ENCODE results near the gene ZNF701.
"Not testable (repeated sequence)": the region's sequence is repeated elsewhere in the genome, so short reads cannot be mapped to it uniquely, and the experiment has no call there.

Gene ZNF701

GRCh38 chr19:52541176-52541575 lies 28.9 kb upstream of the ZNF701 start:
- H3K36me3 ChIP-seq (ENCODE audit: insufficient read depth, low read length) = peaks cover 18% of the 10 kb centered on the region
- not testable (repeated sequence) for H3K9ac ChIP-seq (ENCODE audit: low read depth, low read length); H3K9me3 ChIP-seq (replicated peaks; ENCODE audit: low read length)

GRCh38 chr19:52541608-52542007 lies 28.5 kb upstream of the ZNF701 start:
- Histone ChIP-seq H3K36me3 (ENCODE audit: insufficient read depth, low read length) (peaks cover 22% of the 10 kb centered on the region), H3K9me3 (replicated peaks; ENCODE audit: low read length) (no peaks in the 10 kb centered on the region), H3K4me1 (ENCODE audit: control insufficient read depth, insufficient read depth, low read length) (no peaks in the 10 kb centered on the region)

More at GRCh38 chr19:52541176-52541575, 28.9 kb upstream of the ZNF701 start:
- not testable (repeated sequence) for H3K27me3 ChIP-seq (ENCODE audit: control insufficient read depth, insufficient read depth, low read length); H3K4me1 ChIP-seq (ENCODE audit: control insufficient read depth, insufficient read depth, low read length); H3K4me3 ChIP-seq (ENCODE audit: low read length); H3K4me2 ChIP-seq (ENCODE audit: low read length)

GRCh38 chr19:52542541-52542940 lies 27.5 kb upstream of the ZNF701 start:
- not testable (repeated sequence) for H3K4me1 ChIP-seq (ENCODE audit: control insufficient read depth, insufficient read depth, low read length); H3K9ac ChIP-seq (ENCODE audit: low read depth, low read length); H3K9me3 ChIP-seq (replicated peaks; ENCODE audit: low read length); H3K4me3 ChIP-seq (ENCODE audit: low read length); H3K27me3 ChIP-seq (ENCODE audit: control insufficient read depth, insufficient read depth, low read length); H3K4me2 ChIP-seq (ENCODE audit: low read length)
- H3K36me3 ChIP-seq (ENCODE audit: insufficient read depth, low read length) = peaks cover 28% of the 10 kb centered on the region

More at GRCh38 chr19:52541608-52542007, 28.5 kb upstream of the ZNF701 start:
- H3K4me2 ChIP-seq (ENCODE audit: low read length) = no peak overlapping the region
- H3K27me3 ChIP-seq (ENCODE audit: control insufficient read depth, insufficient read depth, low read length) = no peaks in the 10 kb centered on the region
- no peak overlapping the region for H3K9ac ChIP-seq (ENCODE audit: low read depth, low read length)
- no peak overlapping the region for H3K4me3 ChIP-seq (ENCODE audit: low read length)

GRCh38 chr19:52542984-52543664 lies 27.0 kb upstream of the ZNF701 start:
- Histone ChIP-seq H3K4me2 (ENCODE audit: low read length) (no peak overlapping the region), H3K4me3 (ENCODE audit: low read length) (no peak overlapping the region), H3K36me3 (ENCODE audit: insufficient read depth, low read length) (peaks cover 28% of the 10 kb centered on the region), H3K9me3 (replicated peaks; ENCODE audit: low read length) (no peaks in the 10 kb centered on the region), H3K9ac (ENCODE audit: low read depth, low read length) (no peak overlapping the region), H3K27me3 (ENCODE audit: control insufficient read depth, insufficient read depth, low read length) (no peaks in the 10 kb centered on the region), H3K4me1 (ENCODE audit: control insufficient read depth, insufficient read depth, low read length) (no peaks in the 10 kb centered on the region)

- peaks cover 45% of the 10 kb centered on the region for H3K9me3 ChIP-seq (replicated peaks; ENCODE audit: low read length)
- H3K27me3 ChIP-seq (ENCODE audit: control insufficient read depth, insufficient read depth, low read length) = no peaks in the 10 kb centered on the region
- H3K36me3 ChIP-seq (ENCODE audit: insufficient read depth, low read length) = peaks cover 66% of the 10 kb centered on the region
- H3K4me3 ChIP-seq (ENCODE audit: low read length) = no peak overlapping the region
- H3K4me1 ChIP-seq (ENCODE audit: control insufficient read depth, insufficient read depth, low read length) = no peaks in the 10 kb centered on the region
- H3K9ac ChIP-seq (ENCODE audit: low read depth, low read length) = no peak overlapping the region
- H3K4me2 ChIP-seq (ENCODE audit: low read length) = no peak overlapping the region
Observed at GRCh38 chr19:52554216-52554971, 15.7 kb upstream of the ZNF701 start.

- peaks cover 59% of the 10 kb centered on the region for H3K36me3 ChIP-seq (ENCODE audit: insufficient read depth, low read length)
- H3K4me2 ChIP-seq (ENCODE audit: low read length) = no peak overlapping the region
- no peak overlapping the region for H3K9ac ChIP-seq (ENCODE audit: low read depth, low read length)
- H3K4me3 ChIP-seq (ENCODE audit: low read length) = no peak overlapping the region
- H3K4me1 ChIP-seq (ENCODE audit: control insufficient read depth, insufficient read depth, low read length) = no peaks in the 10 kb centered on the region
- H3K27me3 ChIP-seq (ENCODE audit: control insufficient read depth, insufficient read depth, low read length) = no peaks in the 10 kb centered on the region
- peaks cover 53% of the 10 kb centered on the region for H3K9me3 ChIP-seq (replicated peaks; ENCODE audit: low read length)
Observed at GRCh38 chr19:52557231-52557995, 12.7 kb upstream of the ZNF701 start.

- not testable (repeated sequence) for H3K4me2 ChIP-seq (ENCODE audit: low read length); H3K9ac ChIP-seq (ENCODE audit: low read depth, low read length); H3K4me1 ChIP-seq (ENCODE audit: control insufficient read depth, insufficient read depth, low read length); H3K27me3 ChIP-seq (ENCODE audit: control insufficient read depth, insufficient read depth, low read length); H3K4me3 ChIP-seq (ENCODE audit: low read length)
- H3K36me3 ChIP-seq (ENCODE audit: insufficient read depth, low read length) = peaks cover 56% of the 10 kb centered on the region
- H3K9me3 ChIP-seq (replicated peaks; ENCODE audit: low read length) = peaks cover 47% of the 10 kb centered on the region
Observed at GRCh38 chr19:52558732-52559445, 11.2 kb upstream of the ZNF701 start.

- H3K9ac ChIP-seq (ENCODE audit: low read depth, low read length); H3K4me2 ChIP-seq (ENCODE audit: low read length); H3K27me3 ChIP-seq (ENCODE audit: control insufficient read depth, insufficient read depth, low read length); H3K4me1 ChIP-seq (ENCODE audit: control insufficient read depth, insufficient read depth, low read length); H3K4me3 ChIP-seq (ENCODE audit: low read length): not testable (repeated sequence)
- Histone ChIP-seq H3K9me3 (replicated peaks; ENCODE audit: low read length) (peaks cover 26% of the 10 kb centered on the region), H3K36me3 (ENCODE audit: insufficient read depth, low read length) (peaks cover 44% of the 10 kb centered on the region)
Observed at GRCh38 chr19:52561611-52562010, 8.5 kb upstream of the ZNF701 start.

GRCh38 chr19:52566121-52566520 lies 4.0 kb upstream of the ZNF701 start:
- Histone ChIP-seq H3K27me3 (ENCODE audit: control insufficient read depth, insufficient read depth, low read length) (no peaks in the 10 kb centered on the region), H3K4me2 (ENCODE audit: low read length) (no peak overlapping the region), H3K4me1 (ENCODE audit: control insufficient read depth, insufficient read depth, low read length) (peaks cover 4% of the 10 kb centered on the region), H3K9me3 (replicated peaks; ENCODE audit: low read length) (peaks cover 13% of the 10 kb centered on the region), H3K4me3 (ENCODE audit: low read length) (no peak overlapping the region), H3K36me3 (ENCODE audit: insufficient read depth, low read length) (peaks cover 17% of the 10 kb centered on the region), H3K9ac (ENCODE audit: low read depth, low read length) (no peak overlapping the region)

- Histone ChIP-seq H3K27me3 (ENCODE audit: control insufficient read depth, insufficient read depth, low read length) (no peaks in the 10 kb centered on the region), H3K4me2 (ENCODE audit: low read length) (no peak overlapping the region), H3K9ac (ENCODE audit: low read depth, low read length) (no peak overlapping the region), H3K4me1 (ENCODE audit: control insufficient read depth, insufficient read depth, low read length) (peaks cover 4% of the 10 kb centered on the region), H3K4me3 (ENCODE audit: low read length) (no peak overlapping the region), H3K9me3 (replicated peaks; ENCODE audit: low read length) (peaks cover 13% of the 10 kb centered on the region), H3K36me3 (ENCODE audit: insufficient read depth, low read length) (peaks cover 17% of the 10 kb centered on the region)
Observed at GRCh38 chr19:52566588-52566987, 3.5 kb upstream of the ZNF701 start.

- peaks cover 8% of the 10 kb centered on the region for H3K9me3 ChIP-seq (replicated peaks; ENCODE audit: low read length)
- H3K4me3 ChIP-seq (ENCODE audit: low read length) = no peak overlapping the region
- H3K36me3 ChIP-seq (ENCODE audit: insufficient read depth, low read length) = peaks cover 21% of the 10 kb centered on the region
- peaks cover 4% of the 10 kb centered on the region for H3K4me1 ChIP-seq (ENCODE audit: control insufficient read depth, insufficient read depth, low read length)
- no peak overlapping the region for H3K4me2 ChIP-seq (ENCODE audit: low read length)
- no peak overlapping the region for H3K9ac ChIP-seq (ENCODE audit: low read depth, low read length)
- H3K27me3 ChIP-seq (ENCODE audit: control insufficient read depth, insufficient read depth, low read length) = no peaks in the 10 kb centered on the region
Observed at GRCh38 chr19:52567921-52568320, 2.2 kb upstream of the ZNF701 start.

Data from skeletal muscle satellite cell (primary cell).